Activated gamma-delta T cell treated with anti-CD3 and anti-CD28 coated beads, Interleukin-2, amount 50 U/mL, for 16 hours (primary cell): ENCODE data around the gene OR6J1.
"Not testable (repeated sequence)": the region's sequence is repeated elsewhere in the genome, so short reads cannot be mapped to it uniquely, and the experiment has no call there.

Experiments
- DNase-seq: peaks from one replicate; pipeline ENCODE4 v3.0.0-alpha.2; 2020; ENCODE audit warnings: low read depth

The OR6J1 gene

GRCh38 chr14:22644305-22644635 lies at the start of gene OR6J1:
Gene OR6J1, minus strand, starts transcription at chr14:22644352. Its CDS starts 9,541 bp downstream, at chr14:22634811.
- no peak for DNase-seq

DNA sequence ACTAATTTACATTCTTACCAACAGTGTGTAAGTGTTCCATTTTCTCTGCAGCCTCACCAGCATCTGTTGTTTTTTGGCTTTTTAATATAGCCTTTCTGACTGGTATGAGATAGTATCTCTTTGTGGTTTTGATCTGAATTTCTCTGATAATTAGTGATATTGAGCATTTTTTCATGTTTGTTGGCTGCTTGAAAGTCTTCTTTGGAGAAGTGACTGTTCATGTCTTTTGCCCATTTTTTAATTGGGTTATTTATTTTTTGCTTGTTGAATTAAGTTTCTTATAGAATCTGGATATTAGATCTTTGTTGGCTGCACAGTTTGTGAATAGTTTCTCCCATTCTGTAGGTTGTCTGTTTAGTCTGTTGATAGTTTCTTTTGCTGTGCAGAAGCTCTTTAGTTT lies 48.0 kb upstream of the OR6J1 start:
- DNase-seq: no peak

DNA sequence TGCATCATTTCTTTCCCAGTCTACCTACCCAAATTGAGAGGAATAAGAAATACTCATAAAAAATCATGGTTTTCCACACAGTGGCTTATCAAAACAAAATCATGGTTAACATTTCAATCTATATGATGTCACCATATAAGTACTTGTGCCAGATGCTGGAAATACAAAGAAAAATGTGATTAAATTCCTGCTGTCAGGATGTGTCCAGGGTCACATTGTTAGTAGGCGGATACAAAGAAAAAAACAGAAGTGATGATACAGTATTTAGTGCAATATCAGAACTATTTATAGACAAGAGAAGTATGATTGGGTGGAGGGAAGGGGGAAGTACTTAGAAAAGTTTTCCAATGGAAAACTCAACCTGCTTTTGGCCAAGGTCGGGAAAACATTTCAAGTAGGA lies 47.0 kb upstream of the OR6J1 start:
- no peak for DNase-seq

GRCh38 chr14:22689199-22689598 lies 45.0 kb upstream of the OR6J1 start:
- DNase-seq: no peak

DNA sequence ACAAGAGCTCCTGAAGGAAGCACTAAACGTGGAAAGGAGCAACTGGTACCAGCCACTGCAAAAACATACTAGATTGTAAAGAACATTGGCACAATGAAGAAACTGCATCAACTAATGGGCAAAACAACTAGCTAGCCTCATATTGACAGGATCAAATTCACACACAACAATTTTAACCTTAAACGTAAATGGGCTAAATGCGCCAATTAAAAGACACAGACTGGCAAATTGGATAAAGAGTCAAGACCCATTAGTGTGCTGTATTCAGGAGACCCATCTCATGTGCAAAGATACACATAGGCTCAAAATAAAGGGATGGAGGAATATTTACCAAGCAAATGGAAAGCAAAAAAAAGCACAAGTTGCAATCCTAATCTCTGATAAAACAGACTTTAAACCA lies 43.8 kb upstream of the OR6J1 start:
- DNase-seq: not testable (repeated sequence)

DNA sequence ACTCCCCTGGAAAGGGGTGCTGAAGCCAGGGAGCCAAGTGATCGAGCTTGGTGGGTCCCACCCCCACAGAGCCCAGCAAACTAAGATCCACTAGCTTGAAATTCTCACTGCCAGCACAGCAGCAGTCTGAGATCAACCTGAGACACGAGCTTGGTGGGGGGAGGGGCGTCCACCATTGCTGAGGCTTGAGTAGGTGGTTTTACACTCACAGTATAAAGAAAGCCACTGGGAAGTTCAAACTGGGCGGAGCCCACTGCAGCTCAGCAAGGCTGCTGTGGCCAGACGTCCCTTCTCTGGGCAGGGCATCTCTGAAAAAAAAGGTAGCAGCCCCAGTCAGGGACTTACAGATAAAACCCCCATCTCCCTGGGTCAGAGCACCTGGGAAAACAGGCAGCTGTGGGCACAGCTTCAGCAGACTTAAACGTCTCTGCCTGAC lies 42.0 kb upstream of the OR6J1 start:
- not testable (repeated sequence) for DNase-seq

DNA sequence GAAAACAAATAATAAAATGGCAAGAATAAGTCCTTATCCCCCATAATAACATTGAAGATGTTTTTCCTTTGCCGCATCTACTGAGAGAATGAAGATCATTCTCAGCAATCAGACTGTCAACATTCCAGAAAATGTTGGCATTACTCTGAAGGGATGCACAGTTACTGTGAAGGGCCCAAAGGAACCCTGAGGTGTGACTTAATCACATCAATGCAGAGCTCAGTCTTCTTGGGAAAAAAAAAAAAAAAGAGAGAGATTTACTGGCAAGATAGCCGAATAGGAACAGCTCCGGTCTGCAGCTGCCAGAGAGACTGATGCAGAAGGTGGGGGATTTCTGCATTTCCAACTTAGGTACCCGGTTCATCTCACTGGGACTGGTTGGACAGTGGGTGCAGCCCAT lies 41.3 kb upstream of the OR6J1 start:
- DNase-seq: no peak

GRCh38 chr14:22683428-22683827 lies 39.3 kb upstream of the OR6J1 start:
- not testable (repeated sequence) for DNase-seq

- DNase-seq: no peak
Observed at GRCh38 chr14:22678221-22678620, 34.1 kb upstream of the OR6J1 start.

GRCh38 chr14:22677551-22677950 lies 33.4 kb upstream of the OR6J1 start:
- DNase-seq: not testable (repeated sequence)

GRCh38 chr14:22671622-22672021 lies 27.5 kb upstream of the OR6J1 start:
- DNase-seq: no peak

GRCh38 chr14:22668863-22669262 lies 24.7 kb upstream of the OR6J1 start:
- no peak for DNase-seq

GRCh38 chr14:22668417-22668816 lies 24.3 kb upstream of the OR6J1 start:
- DNase-seq: no peak

DNA sequence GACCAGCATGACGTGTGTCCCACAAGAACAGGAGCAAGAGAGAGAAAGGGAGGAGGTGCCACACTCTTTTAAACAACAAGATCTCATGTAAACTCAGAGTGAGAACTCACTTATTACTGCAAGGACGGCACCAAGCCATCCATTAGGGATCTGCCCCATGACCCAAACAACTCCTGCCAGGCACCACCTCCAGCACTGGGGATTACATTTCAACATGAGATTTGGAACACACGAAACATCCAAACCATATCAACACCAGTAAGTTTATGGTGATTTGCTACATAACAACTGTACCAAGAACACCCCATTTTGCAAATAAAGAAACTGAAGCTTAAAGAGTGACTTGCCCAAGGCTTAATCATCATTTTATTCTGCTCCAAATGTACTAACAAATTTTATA lies 23.7 kb upstream of the OR6J1 start:
- no peak for DNase-seq

DNA sequence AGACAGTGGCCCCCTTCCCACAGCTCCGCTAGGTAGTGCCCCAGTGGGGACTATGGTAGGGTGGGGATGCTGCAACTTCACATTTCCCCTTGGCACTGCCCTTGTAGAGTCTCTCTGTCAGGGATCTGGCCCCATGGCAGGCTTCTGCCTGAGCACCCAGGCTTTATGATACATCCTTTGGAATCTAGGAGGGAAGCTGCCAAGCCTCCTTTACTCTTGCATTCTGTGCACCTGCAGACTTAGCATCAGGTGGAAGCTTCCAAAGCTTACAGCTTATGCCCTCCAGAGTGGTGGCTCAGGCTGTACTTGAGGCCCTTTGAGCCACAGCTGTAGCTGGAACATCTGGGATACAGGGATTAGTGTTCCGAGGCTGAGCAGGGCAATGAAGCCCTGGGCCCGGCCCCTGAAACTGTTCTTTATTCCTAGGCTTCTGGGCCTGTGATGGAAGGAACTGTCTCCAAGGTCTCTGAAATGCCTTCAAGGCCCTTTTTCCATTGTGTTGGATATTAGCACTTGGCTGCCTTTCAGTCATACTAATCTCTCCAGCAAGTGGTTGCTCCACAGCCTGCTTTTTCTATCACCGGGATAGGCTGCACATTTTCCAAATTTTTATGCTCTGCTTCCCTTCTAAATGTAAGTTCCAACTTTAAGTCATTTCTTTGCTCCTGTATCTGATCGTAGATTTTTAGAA lies 22.2 kb upstream of the OR6J1 start:
- DNase-seq: no peak

- no peak for DNase-seq
Observed at GRCh38 chr14:22664261-22664660, 20.1 kb upstream of the OR6J1 start.

- DNase-seq: no peak
Observed at GRCh38 chr14:22660654-22661053, 16.5 kb upstream of the OR6J1 start.

- DNase-seq: no peak
Observed at GRCh38 chr14:22658946-22659345, 14.8 kb upstream of the OR6J1 start.

- no peak for DNase-seq
Observed at GRCh38 chr14:22657861-22658260, 13.7 kb upstream of the OR6J1 start.

GRCh38 chr14:22656945-22657731 lies 13.0 kb upstream of the OR6J1 start:
- DNase-seq: no peak

DNA sequence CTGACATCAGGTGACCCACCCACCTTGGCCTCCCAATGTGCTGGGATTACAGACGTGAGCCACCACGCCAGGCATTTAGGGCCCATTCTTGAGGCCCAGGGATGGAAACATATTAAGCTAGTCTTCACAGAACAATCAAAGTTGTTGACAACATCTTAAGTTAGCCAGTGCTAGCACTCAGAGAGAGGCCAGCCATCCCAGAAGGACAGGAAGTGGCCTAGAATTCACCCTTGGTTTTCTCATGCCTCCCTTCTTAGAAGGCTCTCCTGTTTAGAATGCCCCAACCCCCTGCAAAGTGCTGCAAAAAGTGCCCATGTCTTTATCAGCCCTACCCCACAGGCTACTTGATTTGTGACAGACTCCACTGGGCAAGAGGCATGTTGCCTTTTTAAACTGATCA lies 12.1 kb upstream of the OR6J1 start:
- DNase-seq: no peak

GRCh38 chr14:22653012-22653621 lies 9.0 kb upstream of the OR6J1 start:
- DNase-seq: peak; percentile 36

GRCh38 chr14:22651586-22651985 lies 7.4 kb upstream of the OR6J1 start:
- DNase-seq: no peak
